Activated CD4-positive, alpha-beta T cell treated with anti-CD3 and anti-CD28 coated beads, Interleukin-2, amount 50 U/mL, for 16 hours (primary cell): ENCODE results near the gene TTLL10.

Experiments
- DNase-seq: peaks from one replicate; pipeline ENCODE4 v3.0.0-alpha.2; 2020

TTLL10 gene

GRCh38 chr1:1161078-1161682 is 12.5 kb upstream of the TTLL10 start:
- DNase-seq, result no peak

DNA sequence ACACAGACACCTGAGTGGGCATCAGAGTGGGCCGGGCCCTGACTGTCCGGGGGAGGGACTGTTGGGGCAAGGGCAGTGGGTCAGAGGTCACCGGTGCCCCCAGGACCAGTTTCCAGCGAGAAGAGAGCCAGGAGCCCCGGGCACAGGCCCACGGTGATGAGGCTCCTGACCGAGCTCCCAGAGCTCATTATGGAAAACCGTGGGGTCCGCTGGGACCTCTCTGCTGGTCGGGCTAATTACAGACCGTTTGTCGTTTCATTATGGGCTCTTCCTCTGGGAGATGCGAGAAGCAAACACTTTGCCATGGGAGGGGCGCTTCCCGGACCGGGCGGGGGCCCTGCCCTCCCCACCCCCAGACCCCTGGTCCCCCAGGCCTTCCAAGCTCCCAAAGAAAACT is 12.0 kb upstream of the TTLL10 start:
- no peak for DNase-seq

DNA sequence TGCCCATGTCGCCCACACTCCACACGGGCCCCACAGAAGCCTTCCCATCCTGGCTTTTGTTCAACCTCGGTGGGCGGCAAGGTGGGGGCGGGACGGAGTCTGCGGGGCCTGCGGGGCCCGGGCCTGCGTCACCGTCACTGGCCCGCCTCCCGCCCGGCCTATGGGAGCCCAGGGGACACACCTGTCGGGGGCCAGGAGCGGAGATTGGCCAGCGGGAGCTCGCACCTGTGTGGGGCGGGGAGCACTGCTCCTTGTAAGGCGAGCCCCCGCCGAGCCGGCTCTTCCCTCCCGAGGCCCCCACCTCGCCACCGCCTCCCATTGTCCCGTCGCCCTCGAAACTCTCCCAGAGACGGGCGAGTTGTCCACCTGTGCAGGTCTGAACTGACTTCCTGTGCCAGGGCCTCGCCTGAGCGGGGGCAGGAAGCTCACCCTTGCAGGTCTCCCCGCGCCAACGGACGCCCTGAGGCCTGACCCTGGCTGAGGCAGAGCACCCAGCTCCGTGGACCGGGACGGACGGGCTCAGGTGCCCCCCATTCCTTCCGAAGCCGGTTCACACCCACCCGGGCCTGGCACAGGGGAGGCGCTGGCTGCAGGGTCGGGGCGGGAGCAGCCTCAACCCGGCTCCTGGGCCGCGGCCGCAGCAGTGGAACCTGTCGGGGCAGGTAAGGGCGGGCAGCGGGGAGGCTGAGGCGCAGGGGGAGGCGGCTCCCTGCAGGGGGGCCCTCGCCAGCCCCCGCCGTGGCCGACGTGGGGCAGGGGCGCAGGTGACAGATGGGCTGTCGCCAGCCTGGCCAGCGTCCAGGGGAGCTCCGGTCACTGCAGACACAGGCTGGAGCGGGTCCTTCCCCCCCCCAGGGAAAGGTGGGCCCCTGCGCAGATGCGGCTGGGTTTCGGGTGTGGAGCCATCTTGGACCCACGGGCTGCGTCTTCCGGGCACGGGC is 10.8 kb upstream of the TTLL10 start:
- DNase-seq, result no peak

DNA sequence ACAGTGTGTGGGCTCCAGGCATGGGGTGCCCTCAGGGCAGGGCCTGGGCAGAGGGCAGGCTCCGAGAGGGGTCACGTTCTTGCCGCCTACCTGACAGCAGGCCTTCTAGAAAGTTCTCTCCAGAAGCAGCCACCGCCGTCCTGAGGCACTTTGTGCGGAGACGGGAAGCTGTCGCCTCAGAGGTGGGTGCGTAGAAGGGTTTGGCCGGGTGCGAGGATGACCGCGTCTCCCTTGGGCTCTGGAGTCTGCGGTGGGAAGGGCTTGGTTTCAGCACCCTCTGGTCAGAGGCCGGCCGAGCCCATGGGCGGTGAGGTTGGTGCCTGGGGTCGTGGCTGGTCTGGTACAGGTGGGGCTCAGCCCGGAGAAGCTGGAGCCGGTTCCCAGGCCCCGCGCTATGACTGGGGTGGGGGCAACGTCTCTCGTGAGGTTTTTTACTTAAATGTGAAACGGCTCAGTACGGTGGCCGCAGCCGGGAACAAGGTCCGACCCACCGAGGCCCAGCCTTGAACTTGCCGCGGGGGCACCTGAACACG is 10.1 kb upstream of the TTLL10 start:
- DNase-seq, result no peak

- DNase-seq, result no peak
These were observed 9.3 kb upstream of the TTLL10 start for GRCh38 chr1:1164361-1164700.

GRCh38 chr1:1164701-1165451 is 8.8 kb upstream of the TTLL10 start:
- no peak for DNase-seq

DNA sequence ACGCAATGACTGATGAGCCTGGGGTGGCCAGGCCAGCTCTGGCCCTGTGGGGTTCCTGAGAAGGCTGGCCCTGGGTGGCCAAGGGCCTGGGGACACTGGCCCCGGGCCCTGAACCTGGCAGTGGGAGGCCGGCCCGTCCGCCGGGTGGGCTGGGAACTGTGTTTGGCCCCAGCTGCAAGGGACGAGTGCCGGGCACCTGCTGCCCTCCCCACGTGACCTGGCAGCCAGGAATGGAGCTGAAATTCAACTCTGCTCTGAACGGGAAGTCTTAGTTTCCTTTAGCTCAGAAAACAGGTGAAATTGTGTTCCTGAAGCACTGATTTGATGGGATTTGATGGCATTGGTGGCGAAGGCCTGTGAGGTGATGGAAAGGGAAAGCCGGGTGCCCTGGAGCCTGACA is 8.2 kb upstream of the TTLL10 start:
- DNase-seq, result no peak

- no peak for DNase-seq
These were observed 7.7 kb upstream of the TTLL10 start for GRCh38 chr1:1165900-1166421.

DNA sequence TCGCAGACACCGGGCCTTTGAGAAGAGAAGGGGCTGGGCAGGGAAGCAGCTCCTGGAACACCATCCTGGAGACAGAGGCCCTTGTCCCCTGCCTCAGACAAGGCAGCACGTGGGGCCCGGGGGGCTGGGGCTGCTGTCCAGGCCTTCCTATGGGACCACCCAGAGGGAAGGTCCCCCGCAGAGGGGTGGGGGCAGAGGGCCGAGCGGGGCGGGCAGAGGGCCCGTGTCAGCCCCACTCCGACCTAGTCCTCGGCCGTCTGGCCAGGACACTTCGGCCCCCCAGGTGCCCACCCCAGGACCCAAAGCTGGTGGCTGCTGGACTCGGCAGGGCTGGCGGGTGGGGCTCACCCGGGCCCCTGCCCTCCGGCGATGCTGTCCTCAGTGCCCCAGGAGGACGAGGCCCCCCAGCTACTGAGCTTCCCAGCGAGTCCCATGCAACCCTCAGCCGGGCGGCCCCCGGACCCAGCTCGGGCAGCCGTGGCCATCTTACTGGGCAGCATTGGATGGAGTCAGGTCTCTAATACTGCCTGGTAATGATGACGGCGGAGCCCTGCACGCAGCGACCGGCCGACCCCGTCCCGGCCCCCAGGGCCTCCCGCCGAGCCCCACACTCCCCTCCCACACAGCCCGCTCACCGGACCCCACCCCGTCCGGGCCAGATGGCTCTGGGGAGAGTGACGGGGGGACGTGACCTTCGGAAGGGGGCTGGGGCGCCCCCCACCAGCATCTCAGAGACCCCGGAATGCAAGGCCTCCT is 6.9 kb upstream of the TTLL10 start:
- no peak for DNase-seq

GRCh38 chr1:1167398-1167821 is 6.3 kb upstream of the TTLL10 start:
- no peak for DNase-seq

DNA sequence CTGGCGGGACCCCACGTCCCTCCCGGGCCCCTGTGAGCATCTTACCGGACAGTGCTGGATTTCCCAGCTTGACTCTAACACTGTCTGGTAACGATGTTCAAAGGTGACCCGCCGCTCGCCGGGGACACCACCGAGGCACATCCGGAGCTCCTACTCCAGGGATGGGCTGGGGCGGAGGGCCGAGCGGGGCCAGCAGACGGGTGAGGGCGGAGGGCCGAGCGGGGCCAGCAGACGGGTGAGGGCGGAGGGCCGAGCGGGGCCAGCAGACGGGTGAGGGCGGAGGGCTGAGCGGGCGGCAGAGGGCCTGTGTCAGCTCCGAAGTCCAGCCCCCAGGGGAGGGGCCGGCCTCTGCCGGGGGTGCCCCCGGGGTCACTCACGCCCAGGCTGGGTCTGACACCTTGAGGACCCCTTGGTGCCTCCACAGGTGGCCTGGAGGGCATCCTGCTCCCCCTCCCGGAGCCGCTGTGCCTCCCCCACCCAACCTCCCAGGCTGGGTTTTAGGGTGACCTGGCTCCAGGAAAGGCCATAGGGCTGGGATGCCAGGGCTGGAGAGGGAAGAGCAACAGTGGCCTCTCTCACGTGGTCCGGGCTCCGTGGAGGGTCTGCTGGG is 5.7 kb upstream of the TTLL10 start:
- DNase-seq, result no peak

DNA sequence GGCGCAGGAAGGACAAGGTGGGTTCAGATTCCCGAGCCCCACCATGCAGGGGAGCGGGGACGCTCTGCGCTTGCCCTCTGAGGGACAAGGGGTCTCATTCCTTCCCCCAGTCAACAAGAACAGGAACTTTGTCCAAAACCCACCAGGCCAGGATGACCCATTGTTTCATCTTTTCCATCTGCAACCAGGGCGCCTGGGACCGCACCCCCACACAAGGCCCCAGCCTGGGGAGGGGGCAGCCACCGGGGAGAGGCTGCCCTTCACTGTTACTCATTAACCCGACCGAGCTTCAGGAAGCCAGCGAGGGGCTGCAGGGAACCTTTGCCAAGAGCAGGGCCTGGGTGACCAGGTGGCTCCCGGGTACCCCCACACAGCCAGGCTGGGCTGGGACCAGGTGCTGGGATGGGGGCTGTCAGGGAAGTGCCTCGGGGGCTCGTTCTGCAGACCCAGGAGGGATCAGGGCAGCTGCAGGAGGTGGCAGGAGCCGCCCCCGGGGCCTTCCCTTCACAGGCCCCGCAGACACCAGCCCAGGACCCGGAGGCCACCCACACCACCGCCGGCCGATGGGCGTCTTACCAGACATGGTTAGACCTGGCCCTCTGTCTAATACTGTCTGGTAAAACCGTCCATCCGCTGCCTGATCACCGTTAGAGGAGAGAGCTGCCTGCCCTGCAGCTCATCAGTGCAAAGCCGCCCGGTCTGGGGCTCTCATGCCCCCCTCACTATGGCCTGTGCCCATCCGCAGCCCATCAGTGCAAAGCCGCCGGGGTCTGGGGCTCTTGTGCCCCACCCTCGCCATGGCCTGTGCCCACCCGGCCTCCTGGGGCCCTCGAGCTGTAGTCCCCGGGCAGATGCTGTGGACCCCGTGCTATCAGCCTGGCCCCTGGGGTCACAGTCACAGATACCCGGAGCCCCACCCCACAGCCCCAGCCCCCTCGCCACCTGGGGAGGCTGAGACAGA is 4.9 kb upstream of the TTLL10 start:
- DNase-seq, result no peak

GRCh38 chr1:1169429-1170214 is 4.1 kb upstream of the TTLL10 start:
- DNase-seq, result no peak

GRCh38 chr1:1170215-1171091 is 3.2 kb upstream of the TTLL10 start:
- no peak for DNase-seq

DNA sequence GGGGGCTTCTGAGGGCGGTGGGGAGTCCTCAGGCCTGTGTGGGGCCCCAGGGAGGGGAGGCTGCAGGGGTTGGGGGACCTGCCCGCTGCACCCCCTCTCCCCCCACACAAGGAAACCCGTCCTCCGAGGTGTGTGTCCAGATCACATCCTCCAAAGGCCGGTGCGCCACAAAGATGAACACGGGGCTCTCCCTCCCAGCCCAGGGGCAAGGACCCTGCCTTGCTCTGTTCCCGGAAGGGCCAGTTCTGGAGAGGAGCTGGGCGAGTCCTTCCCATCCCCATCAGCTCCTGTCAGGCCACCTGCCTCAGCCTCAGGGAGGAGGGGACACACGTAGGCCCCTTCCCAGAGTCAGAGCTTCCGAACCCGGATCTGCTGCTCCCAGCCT is 2.5 kb upstream of the TTLL10 start:
- no peak for DNase-seq

DNA sequence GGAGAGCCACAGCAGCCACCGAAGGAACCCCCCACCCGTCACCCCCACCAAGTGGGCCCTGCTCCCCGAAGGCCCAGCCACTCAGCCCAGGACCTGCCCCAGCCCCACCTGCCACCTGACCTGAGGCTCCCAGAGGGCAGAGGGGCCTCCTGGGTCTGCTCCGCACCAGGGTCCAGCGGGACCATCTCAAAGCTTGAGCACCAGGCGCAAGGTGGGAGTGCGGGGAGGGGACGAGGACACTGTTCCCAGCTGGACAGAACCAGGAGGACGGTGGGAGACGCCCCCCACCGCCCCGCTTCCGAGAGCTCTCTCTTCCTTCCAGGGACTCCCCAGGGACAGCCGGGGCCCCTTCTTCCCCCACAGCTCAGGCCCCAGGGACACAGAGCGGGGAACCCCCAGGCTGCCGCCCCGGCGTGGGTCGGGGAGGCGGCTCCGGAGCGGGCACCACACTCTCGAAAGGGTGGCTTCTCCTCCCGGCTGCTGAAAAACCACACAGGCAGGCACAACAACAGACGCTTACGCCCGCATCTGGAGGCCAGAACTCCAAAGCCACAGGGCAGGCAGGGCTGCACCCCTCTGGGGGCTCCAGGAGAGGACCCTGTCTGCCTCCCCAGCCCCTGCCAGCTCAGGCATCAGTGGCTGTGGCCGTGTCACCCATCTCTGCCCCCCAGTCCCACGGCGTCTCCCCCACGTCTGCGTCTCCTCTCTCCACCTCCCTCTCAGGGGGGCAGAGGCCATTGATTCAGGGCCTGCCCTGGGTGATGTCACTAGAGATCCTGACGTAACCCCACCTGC is 1.9 kb upstream of the TTLL10 start:
- DNase-seq, result peak; percentile 5

DNA sequence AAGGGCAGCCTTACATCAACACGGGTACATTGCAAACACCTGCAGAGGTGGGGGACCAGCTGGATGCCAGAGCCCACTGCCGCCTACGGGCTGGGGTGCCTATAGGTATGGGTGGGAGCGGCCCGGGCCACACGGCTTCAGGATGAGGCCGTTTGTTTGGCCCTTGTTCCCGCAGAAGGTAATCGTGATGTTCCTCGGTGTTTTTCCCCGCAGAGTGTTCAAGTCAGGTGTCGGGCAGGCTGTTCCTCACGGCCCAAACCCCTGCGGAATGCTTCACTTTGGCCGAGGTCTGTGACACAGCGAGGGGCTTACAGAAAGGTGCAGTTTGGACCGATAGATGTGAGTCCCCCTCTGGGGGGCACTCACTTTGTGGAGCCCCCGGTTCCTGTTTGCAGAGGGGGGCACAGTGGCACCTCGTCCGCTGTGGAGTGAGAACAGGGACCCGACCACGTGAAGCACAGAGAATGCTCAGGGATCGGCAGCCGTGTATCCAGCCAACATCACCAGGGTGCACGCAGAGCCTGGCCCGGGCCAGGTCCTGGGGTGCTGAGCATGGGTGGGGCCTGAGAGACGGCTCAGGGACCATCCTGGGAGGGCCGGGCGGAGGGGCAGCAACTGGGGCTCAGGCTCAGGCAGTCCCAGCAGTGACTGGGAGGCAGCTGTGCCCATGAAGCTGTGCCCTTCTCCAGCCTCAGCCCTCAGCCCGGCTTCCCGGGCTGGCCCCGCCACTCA is 453 bp upstream of the TTLL10 start:
- DNase-seq, result no peak
